HL-60/S4 treated with phorbol 12-myristate 13-acetate at 8.2 ng/mL for 4 days and 3 days (cell line): ENCODE results near the gene WDR86.

Source experiments
- in situ Hi-C: fragments of 300-500 bp; cut with MboI; formaldehyde crosslinking; loops from 2 replicates; pipeline ENCODE4 v1.15.0; 2022; ENCODE audit warnings: low sequenced_read_pairs

Gene WDR86

DNA sequence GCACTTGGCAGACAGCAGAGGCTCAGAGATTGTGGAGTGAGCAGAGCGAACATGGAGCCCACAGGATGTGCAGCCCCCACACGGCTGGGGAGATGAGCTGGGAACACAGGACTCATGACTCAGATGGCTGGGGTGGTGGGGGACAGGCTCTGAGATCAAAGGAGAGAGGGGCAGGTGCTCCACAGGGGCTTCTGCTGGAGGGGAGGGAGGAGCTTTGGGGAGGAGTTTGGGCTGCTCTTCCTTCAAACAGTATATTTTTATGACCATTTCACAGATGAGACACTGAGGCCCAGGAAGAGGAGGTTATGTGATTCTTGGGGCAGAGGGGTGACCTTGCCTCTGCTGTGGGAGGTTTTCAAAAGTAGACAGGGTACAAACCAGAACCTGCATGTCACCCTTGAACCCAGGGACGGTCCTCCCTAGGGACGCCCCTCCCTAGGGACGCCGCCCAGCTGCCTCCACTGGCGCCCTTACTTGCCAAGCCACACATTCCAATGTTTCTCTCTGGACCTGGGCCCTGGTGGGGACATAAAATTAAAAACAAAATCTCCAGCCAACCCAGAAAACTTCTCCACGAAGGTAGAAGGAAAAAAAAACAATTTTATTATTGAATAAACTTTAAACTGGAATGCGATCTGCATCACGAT is 31.1 kb upstream of the WDR86 start:
- in situ Hi-C loops = loop anchor here (10.0 kb wide), 1 partner anchor 66 kb away; no protein-coding TSS in a partner anchor

DNA sequence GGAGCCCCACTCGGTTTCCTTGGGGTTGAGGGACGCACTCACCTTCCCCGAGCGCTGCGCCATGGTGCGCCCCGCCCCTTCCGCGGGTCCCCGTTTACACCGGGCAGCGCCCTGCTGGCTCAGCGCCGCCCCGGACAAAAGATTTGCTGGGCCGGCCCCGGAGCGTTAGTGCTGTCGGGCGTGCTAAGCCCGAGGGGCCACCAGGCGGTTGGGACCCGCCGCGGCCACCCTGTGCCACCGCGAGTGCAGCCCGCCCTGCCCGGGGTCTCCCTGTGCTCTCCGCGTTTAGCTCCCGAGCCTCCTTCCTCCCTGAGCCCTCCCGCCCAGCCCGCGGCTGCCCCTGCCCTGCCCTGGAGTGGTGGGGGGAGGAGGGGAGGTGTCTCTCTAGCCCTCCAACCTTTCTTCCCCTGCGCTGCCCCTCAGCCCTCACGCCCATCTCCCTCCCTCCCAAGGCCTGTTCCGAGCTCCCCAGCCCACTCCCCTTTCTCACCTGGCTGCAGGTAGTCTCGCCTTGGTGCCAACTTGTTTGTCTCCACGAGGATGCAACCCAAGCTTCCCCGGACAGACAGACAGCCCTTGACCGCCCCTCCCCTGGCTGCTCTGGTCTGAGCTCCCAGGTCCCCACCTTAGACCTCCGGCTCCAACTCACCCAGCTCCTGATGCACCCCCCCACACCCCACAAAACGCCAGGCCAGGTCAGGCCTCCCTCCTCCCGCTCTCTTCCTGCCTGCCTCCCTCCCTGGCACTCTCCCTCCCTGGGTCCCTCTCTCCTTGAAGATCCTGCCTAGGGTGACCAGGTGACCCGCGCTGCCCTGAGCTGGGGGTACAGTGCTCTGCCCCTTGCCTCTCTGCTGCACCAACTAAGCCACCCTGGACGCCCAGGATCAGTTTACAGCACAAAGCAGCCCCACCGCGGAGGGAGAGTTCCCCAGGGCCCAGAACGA is 30.3 kb upstream of the WDR86 start, which contains the start of gene CRYGN:
CRYGN (minus strand) TSS at position 287 of the 944 bp plus-strand sequence; CDS start at position 63, 224 bp downstream.
- in situ Hi-C loops = loop anchor here (10.0 kb wide), 1 partner anchor 65 kb away; no protein-coding TSS in a partner anchor

DNA sequence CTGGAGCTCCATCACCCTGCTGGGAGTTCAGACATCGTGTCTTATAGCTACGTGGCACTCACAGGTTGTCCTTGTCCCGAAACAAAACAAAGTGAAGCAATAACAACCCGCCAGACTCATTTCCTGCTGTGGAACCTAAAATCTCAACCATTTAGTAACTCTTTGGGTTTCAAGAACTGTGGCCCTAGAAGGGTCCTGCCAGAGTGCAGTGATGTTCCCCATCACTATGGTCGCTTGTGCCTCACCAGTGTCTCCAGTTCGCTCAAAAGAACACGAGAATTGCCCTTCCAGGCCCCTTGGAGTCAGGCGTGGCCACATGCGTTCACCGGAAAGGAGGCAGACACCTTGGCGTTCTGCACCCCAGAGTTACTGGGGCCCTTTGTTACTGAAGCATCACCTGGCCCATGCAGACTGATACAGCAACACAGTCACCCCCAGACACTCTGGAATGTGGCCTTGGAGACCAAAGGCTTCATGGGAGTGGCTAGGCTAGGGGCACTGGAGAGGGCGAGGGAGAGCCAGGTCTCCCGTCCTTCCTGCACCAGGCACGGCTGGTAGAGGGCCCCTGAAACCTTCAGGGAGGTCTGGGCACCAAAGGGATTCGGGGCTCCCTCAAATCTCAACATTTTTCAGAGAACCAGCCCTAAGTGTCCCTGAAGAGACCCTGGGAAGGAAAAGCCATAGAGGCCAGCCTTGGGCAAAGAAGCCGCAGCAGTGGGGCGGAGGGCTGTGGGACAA is 29.2 kb upstream of the WDR86 start:
- in situ Hi-C loops = no loop called here

DNA sequence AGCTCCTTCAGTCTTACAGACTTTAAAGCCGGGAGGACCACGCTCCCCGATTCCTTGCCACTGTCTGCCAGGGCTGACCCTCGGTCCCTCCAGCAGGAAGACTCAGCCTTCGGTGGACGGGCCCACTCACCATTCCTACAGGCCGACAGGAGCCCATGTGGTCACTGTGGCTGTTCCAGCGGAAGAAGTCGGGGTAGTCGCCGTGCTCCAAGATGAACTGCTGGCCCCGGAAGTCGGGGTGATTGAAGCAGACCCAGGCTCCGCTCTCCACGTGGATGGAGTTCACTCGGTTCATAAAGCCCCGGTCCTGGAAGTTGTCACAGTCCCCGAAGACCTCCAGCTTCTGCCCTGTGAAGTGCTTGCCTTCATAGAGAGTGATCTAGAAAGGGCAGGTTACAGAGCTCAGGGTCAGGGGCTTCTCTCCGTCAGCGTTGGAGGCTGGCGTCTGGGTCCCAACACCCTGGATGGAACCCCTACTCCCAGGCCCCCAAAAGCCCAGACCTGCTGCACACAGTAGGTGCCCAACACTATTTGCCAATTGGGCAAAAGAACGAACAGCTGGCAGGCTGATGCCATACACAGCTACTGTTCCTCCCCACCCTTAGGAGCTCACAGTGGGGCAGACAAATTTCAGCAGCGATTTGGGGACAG is 28.2 kb upstream of the WDR86 start:
- in situ Hi-C loops = no loop called here

DNA sequence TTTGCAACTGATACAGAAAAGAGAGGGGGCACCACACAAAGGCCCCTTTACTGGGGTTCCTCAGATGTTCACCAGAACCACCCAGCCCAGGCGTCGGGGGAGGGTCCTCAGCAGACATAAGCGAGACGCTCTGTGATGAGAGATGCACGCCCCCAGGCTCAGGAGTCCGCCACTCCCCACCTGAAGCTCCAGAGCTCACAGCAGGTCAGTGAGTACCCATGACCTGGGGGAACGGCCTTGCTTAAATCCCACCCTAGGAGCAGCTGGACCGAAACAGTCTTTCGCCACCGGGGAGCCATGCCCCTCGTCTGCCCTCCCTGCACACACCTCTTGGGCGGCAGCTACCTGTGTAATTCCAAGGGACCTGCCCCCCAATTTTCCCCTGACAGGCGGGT is 27.3 kb upstream of the WDR86 start:
- in situ Hi-C loops = no loop called here

DNA sequence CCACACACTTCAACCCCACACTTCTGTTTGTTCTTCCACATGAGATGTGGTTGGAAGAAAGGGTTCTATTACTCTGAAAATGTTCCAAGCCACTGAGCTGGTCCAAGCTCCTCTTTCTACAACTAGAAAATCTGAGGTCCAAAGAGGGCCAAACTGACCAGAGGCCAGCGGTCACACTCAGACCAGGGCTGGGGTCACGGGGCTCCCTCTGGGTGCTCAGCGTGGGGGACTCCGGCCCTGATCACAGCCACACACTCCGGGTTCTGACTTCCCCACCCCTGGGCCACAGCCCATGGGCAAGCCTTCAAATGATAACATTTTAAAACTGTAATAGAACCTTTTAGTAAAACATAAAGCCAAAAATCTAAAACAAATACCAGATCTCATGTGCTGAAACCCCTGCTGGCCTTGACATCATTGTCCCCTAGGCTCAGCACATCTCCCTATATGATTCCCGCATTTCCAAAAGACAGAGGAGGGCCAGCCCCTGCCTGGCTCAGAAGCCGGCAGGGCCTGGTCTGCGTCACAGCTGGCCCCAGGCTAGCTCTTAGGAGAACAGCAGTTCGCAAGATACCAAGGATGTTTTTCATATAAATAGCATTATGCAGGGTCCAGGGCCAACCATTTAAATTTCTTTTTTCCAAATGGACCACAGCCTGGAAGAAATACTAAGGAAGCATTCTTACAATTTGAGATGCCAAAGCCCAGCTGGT is 26.8 kb upstream of the WDR86 start:
- in situ Hi-C loops = no loop called here

DNA sequence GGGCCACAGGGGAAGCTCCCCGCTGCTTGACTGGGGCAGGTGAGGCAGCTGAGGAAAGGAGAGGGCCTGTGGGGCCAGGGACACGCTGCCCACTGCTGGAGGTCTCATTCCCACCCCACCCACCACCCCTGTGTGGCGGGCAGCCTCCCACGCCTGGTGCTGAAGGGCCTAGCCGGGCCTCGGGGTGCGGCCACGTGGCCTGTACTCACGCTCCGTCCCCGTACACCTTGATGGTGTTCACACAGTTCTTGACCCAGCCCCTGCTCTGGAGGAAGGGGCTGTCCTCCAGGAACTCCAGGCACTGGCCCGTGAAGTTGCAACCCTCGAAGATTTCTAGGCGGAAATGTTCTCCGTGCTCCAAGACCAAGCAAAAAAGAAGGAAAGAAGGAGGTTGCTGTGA is 26.1 kb upstream of the WDR86 start:
- in situ Hi-C loops = no loop called here

DNA sequence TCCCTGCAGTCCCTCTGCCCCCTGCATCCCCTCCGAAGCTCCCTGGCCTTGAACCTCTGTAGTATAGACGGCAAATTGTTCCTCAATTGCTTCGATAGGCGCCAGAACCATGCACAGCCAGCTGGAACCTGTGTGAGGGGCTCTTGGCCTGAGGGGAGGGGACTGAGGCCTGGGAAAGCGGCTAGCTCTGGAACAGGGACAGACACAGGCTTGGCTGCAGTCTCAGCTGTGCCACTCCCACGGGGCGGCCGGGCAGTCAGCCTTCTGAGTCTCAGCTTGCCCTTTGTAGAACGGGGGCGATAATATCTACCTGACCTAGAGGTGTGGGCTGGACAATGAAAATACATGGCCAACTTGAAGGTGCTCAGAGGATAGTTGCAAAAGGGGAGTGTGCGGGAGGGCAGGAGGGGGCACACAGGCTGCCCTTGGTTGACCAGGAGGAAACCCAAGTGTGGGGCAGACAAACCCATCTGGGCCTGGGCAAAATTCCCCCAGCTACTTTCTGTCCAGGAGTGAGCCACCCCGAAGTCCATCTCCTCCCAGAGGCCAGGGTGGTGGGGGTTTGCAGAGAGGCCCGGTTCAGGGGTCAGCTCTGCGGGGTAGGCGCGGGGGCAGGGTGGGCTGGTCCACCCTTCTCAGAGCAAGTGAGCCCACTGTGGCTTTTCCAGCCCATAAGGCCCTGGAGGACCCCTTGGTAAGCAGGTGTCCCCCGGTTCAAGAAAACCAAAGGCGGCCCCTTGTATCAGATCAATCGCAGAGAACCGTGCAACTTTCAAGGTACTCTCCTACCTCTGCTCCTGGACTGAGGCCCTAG is 25.5 kb upstream of the WDR86 start:
- in situ Hi-C loops = no loop called here

DNA sequence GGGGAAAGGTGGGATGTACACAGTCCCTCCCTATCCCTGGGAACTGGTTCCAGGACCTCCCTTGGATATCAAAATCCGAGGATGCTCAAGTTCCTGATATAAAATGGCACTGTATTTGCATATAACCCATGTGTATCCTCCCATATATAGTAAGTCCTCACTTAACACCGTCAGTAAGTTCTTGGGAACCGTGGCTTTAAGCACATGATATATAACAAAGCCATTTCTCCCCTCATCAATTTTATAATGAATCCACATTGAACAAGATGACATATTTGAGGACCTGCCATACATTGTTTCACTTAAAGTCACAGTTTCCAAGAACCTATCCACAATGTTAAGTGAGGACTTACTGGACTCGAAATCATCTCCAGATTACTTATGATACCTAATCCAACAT is 24.7 kb upstream of the WDR86 start:
- in situ Hi-C loops = no loop called here

DNA sequence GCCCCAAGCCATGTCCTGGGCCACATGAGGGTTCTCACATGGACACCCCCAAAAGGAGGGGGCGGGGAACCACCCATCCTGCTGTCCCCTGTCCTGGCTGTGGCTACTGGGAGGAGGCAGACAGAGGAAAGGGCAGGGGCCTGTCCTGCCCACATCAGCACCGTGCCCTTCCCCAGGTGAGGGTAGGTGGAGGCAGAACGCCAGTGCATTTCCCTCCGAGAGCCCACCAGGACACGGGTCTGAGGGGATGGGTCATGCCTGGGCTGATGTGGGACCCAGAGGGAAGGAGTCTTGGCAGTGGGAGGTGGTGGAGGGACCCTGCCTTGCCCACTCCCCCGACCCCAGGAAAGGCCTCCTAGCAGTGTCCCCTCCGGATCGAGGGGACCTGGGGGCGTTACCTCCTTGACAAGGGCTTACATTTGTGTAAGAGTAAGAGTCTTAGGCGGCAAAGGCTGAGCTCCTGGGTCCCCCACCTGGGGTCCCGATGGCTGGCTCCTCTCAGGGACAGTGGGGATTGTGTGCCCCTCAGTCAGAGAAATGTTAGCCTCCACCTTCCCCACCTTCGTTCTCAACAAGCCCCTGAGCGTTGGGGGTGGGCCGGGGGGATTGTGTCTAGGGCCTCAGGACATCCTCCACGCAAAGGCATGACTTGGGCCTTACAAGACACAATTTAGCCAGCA is 24.0 kb upstream of the WDR86 start:
- in situ Hi-C loops = no loop called here

DNA sequence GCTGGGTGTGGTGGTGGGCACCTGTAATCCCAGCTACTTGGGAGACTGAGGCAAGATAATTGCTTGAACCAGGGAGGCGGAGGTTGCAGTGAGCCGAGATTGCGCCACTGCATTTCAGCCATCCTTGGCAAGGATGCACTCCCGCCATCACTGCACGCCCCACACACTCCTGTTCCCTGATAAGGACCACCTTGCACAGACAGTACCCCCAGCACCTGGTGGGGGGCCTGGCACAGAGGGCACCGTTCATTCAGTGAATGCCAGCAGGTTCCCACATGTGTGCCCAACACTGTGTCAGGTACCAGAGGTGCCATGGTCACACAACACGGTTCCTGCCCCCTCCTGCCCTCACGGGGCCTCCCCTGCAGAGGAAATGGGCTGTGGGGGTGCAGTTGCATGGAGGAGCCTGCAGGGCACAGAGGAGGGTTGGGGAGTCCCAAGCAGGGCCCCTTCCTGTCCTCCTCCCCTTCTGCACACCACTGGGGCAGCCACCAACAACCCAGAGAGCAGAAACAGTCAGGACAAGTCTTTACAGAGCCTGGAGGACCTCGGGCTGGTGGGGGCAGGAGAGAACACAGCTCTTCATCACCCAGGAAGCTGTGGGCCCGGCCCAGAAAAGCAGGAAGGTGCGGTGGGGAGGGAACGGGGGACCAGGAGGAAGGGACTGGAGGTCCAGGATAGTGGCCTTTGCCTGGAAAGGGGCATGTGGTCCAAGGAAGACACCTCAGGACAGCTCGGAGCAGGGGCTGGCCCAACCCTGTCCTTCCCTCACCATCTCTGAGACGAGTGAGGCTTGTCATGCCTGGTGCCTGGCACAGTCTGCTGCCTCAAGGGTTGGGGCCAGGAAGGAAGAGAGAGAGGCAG is 23.1 kb upstream of the WDR86 start:
- in situ Hi-C loops = no loop called here

DNA sequence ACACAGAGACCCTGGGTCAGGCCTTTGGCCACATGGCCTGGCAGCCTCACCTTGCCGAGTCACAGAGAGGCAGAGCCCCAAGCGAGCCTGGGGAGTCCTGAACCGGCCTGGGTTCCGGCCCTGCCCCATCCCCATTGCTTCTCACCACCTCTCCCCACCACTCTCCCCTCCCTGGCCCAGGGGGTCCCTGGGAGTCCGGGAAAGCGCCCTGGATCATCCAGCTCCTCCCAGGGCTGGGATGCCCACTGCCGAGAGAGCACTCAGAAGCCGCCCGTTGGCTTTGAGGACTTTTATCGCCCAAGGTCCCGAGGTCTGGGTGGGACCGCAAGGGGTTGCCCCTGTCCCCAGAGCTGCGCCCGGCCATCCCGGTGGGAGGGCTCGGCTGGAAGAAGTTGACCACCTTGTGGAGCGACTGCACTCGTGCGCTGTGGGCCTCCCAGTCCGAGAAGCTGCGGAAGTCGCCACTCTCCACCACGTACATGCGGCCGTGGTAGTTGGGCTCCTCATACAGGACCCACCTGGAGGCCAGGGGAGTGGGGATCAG is 22.0 kb upstream of the WDR86 start:
- in situ Hi-C loops = no loop called here

DNA sequence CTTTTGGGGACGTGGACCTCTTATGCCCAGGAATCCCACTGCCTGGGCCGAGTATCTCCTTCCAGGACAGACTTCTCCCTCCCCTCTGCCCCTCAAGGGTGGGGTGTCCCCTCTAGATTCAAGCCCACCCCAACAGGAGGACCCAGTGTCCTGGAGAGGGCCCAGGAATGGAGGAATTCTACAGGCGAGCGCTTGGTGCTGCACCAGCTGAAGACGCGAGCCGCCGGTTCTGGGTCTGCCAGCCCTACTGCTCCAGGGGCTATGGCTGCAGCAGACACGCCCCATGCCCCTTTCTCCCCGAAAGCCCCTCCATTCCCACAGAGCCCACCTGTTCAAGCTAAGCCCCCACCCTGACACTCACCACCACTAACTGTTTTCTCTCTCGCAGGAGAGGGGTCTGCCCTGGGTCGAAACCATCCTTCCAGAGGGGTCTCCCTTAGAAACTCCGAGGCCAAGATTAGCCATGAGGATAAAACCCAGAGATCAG is 21.5 kb upstream of the WDR86 start:
- in situ Hi-C loops = no loop called here

DNA sequence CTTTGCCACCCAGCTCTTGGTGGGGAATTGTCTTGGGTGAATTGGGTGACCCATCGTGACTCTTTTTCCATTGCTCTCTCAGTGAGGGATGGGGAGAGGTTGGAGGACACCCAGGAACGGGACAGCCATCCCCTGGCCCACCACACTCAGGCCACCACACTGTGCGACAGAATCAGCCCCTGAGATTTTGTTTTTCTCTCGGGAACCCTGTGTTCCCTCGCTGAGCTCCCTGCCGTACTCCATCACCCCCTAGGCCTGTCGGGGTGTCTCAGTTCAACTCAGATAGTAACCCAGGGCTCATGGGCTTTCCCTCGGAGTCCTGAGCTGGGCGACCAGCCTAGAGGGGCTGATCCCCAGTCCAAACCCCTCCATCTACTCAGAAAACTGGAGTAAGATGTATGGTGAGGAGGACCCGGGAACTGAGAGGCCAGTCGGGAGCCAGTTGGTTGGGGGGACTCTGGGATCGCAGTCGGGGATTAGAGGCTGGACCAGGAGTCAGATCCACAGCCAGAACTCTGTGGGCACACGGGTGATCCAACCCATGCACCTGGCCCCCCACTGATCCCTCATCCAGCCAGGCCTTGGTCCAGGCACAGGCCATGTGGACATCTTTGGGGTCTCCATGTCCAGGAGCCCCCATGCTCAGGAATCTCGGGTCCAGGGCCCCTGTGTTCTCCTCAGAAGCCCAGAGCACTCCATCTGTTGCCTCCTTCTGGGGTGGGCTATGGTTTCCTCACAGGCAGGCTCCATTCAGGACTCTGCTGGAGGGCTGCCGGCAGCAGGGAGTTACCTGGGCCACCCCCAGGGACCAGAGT is 20.8 kb upstream of the WDR86 start:
- in situ Hi-C loops = no loop called here

DNA sequence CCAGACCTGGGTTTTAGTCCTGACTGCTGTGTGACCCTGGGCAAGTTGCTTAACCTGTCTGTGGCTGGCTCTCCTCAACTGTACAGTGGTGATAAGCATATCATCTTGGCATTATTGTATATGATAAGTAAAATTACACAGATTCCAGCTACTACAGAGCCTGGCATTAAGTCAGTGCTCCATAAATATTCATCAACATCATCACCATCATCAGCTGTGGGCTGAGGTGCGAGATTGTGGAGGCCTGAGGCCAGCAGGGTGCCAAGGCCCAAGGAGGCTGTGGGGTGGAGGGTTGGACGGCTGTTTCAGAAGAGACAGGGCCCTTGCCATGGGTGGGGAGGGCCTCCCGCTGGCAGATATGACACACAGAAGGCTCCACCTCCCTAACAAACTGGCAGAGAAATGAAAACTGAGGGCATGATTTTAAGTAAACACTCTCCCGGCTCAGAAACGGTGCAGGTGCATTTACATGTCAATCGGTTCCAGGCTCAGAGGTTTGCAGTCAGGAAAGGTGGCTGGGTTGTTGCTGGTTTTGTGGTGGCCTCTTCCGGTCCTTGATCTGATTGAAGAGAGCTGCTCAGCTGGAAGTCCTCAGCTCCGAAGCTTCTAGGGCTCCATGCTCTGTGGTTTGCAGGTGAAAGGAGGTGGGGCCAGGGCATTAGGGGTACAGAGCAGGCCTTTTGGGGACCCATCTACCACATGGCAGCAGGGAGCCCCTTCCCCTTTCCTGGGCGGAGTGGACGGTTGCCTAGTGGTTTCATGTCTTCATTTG is 19.9 kb upstream of the WDR86 start:
- in situ Hi-C loops = no loop called here

DNA sequence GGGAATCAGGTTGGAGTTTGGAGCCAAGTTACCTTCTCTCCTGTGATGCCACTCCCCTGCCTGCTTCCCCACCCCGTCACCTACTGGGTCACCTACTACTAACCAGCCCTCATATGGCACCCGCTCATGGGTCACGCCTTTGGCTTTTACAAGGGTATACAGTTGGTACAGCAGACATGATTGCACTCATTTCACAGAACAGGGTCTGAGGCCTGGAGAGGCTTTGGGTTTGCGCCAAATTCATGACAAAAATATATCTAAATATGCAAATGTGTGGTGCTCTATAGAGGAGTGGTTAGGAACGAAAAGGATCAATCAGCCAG is 19.4 kb upstream of the WDR86 start:
- in situ Hi-C loops = no loop called here
